HK-2 (cell line): ENCODE data around the gene NYAP2.

Source experiments
- DNase-seq: peaks from one replicate; pipeline ENCODE4 v3.0.0-alpha.2; 2018; ENCODE audit not compliant: unreplicated experiment

The NYAP2 gene

GRCh38 chr2:225620227-225620626, 220.7 kb downstream of the NYAP2 start:
- no peak for DNase-seq

DNA sequence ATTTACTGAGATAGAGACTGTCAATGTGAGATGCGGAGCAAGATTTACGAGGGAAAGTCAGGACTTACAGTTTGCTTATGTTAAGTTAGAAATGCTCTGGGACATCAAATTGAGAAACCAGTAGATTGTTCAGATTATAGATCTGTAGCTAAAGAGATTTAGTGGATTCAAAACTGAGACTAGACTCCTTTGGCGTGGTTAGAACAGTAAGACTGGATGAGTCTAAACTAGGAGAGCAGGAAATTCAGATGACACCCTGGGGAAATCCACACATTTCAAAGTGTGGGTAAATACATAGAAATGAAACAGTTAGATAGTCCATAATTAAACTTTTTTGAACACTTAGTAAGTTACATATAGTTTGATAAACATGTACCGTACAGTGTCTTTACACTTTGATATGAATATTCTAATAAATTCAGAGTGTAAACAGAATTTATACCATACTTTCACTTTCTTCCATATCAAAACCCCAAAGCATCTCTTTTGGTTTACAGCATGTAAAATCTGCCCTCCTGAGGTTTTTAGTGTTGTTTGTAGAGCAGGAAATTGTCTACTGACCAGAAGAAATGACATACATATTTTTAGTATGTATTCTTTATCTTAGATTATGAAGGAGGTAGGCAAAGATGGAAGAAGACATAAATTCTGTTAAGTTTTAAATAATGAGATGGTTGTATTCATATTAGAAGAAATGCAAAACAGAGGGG, 231.5 kb downstream of the NYAP2 start:
- DNase-seq = no peak

DNA sequence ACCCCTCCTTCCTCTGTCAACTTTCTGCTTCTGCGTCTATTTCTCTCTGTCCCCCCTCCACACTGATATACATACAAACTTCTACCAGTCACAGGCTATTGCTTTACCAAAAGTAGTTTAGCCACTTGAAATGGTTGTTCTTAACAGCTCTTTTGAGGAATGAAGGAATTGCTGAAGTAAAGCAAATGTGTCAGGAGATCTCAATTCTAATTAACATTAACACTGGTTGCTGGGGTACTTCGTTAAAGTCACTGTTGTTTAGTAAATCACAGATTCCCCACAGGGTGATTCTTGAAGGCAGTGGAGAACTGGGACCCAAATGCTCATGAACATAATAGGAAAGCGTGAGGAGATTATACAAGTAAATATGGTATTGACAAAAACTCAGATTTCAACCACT, 232.8 kb downstream of the NYAP2 start:
- no peak for DNase-seq

DNA sequence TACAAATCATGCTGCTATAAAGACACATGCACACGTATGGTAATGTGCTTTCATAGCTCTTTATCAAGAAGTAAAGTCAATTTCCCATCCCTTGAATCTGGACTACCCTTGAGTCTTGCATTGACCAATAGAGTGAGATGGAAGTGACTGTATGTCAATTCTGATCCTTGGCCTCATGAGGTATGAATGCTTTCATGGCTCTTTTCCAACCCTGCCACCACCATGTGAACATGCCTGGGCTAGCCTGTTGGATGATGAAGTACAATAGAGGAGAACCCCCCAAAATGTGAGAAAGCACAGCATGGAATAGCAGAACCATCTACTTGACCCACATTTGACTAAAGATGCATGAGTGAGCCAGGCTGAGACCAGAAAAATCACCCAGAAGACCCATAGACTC, 237.0 kb downstream of the NYAP2 start:
- no peak for DNase-seq

DNA sequence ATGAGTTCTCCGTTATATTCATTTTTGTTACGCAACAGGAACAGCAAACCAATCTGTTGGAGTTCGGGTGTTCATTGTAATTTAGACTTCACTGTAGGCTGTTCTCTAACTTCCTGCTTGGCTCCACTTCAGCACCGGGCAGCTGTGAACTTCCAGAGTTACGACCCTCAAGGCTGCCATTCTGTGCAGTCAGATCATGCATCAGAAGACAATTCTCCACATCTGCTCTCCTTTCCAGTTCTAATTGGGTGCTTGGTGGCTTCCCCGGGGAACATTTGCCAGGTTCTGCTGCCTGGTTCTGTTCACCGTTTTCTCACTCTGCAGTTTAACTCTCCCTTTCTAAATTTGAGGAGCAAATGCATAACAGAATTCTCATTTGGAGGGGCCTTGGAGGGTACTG, 237.7 kb downstream of the NYAP2 start:
- DNase-seq = no peak

DNA sequence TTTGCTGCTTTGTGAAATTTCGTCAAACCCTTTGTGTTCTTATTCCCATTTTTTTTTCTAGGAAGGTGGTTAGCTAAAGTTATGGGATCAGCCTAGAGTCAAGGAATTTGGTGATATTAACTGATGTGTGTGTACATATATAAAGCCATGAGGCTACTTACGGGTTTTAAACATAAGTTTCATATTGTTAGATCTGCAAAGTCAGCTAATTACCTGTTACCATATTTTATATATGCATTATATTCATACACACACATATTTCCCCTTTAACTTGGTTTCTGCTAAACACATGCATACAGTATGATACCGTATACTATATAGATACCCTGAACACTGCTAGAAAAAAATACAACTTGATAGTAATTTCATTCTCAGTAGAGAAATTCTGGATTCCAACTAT, 241.0 kb downstream of the NYAP2 start:
- DNase-seq = no peak

- DNase-seq = no peak
Measured at GRCh38 chr2:225649274-225649673, 249.8 kb downstream of the NYAP2 start.

DNA sequence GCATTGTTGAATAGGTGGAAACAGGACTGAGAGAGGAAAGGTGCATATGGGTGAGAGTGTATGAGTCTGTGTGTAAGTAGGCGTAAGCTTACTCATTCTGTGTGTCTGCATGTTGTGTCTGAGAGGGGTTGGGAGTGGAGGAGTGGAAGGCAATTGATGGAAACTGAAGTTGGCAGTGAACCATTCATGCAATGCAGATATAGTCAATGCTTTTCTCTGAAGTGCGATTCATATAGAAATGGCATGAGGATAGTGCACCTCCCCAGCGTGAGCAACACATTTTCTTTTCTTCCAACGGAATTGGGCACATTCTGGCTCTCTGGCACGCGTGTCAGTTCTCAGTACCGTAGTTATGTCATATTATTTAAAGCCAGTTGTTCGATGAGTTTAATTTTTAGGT, 250.5 kb downstream of the NYAP2 start:
- no peak for DNase-seq

- DNase-seq = peak; percentile 60
Measured at GRCh38 chr2:225660262-225661131, 261.0 kb downstream of the NYAP2 start.

- no peak for DNase-seq
Measured at GRCh38 chr2:225662101-225662500, 262.6 kb downstream of the NYAP2 start.

- DNase-seq = no peak
Measured at GRCh38 chr2:225667445-225667844, 267.9 kb downstream of the NYAP2 start.

GRCh38 chr2:225668606-225669266, 269.2 kb downstream of the NYAP2 start:
- peak; percentile 16 for DNase-seq

DNA sequence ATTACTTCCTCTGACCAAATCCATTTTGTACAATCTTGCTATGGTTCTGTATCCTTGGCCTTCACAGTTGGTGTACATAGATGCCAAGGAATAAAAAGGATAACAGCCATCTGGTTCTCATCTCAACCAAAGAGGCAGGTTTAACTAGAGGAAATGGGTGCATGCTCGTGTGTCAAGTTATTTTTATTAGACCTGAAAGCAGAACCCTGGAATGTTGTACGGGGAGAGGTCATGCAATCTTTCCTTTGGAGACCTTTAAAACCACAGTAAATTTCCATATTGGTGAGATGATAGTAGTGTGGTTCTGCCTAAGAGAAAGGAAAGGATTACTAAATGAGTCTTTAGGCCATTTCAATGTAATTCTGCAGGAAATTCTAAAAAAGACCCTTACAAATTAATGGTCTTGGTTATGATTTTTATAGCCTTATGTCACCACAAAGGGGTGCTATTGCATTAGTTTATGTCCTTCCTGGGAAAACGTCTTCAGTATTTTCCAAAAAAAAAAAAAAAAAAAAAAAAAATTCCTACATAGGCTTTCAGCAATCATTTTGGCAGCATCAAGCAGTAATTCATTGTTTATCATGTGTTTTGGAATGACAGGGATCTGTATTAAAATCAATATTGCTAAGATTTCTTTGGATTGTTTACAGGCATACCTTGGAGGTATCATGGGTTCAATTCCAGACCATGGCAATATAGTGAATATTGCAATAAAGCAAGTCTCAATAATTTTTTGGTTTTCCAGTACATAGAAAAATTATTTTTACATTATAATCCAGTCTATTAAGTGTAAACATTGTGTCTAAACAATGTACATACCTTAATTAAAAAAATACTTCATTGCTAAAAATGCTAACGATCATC, 270.8 kb downstream of the NYAP2 start:
- DNase-seq = no peak

- no peak for DNase-seq
Measured at GRCh38 chr2:225678792-225679191, 279.3 kb downstream of the NYAP2 start.

DNA sequence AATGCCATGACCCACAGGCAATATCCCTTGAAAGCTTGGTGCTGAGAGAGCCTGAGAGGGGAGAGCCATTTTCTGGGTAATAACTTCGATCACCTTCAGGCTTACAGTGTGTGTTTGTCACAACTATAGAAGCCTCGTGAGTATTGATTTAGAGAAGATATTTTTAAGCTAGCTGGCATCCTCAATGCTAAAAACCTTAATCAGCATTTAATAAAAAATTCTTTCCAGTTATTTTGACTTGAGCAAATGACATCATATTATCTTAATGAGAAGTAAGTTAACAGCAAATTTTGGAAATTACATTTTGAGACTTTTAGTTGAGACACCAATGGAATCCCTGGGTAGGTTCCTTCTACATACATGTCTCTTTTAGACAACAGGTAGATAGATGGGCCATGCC, 283.7 kb downstream of the NYAP2 start:
- DNase-seq = no peak

GRCh38 chr2:225690153-225690552, 290.6 kb downstream of the NYAP2 start:
- no peak for DNase-seq

DNA sequence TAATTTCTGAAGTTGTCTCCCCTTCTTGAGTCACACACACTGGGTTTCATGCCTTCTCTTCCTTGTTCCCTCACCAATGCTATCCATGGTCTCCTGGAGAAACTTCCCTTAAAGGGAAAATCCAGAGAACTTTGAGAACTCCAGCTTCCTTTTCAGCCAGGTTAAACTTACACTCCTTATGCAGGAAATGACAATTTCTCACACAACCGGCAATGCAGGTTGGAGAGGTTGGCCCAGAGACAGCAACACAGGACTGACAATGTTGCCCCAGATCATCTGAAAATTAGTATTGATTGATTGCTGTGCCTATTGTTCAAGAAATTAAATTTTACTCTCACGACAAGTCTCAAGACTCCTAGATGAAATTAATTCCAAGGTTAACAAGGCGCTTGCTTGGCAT, 292.2 kb downstream of the NYAP2 start:
- no peak for DNase-seq

DNA sequence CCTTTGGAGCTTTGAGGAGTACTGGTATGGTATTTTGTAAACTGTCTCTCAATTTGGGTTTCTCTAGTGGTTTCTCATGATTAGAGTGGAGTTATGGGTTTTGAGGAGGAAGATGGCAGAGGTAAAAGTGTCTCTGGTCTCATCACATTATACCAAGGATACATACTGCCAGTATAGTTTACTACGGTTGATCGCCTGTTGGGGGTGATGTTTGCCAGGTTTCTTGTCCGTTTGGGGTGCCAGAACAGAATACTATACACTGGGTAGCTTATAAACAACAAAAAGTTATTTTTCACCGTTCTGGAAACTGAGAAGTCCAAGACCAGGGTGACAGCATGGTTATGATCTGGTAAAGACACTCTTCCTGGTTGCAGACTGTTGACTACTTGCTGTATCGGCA, 293.7 kb downstream of the NYAP2 start:
- DNase-seq = no peak

DNA sequence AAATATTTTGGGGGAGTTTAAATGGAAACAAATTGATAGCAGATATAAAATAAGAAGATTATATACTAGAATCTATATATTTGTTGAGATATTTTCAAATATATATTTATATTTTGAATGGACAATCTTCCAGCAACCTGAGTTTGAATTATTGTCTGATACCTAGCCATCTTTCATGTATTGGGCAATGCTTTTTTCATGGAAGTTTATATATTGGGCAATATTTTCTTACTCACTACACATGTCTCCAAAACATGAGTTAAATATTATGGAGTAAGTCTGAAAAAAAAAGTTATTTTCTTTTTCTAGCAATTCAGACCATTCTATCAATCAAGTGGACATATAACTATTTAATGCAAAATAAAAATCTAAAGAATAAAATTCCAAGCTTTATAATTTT, 295.2 kb downstream of the NYAP2 start:
- DNase-seq = no peak

- no peak for DNase-seq
Measured at GRCh38 chr2:225697936-225698335, 298.4 kb downstream of the NYAP2 start.
